Mucosa of stomach (tissue), 1 donor: ENCODE results near the gene LRRC34.

Source experiments
- H3K27me3 ChIP-seq: one replicate; pipeline ENCODE4 v1.7.0; 2013; ENCODE audit warnings: mild to moderate bottlenecking, low read length; ENCODE audit not compliant: control insufficient read depth, insufficient read depth
- H3K36me3 ChIP-seq: one replicate; pipeline ENCODE4 v1.7.0; 2013; ENCODE audit warnings: low read length; ENCODE audit not compliant: control insufficient read depth, insufficient read depth
- H3K4me1 ChIP-seq: one replicate; pipeline ENCODE4 v1.7.0; 2013; ENCODE audit warnings: mild to moderate bottlenecking, low read length; ENCODE audit not compliant: control insufficient read depth, insufficient read depth
- H3K4me3 ChIP-seq: one replicate; pipeline ENCODE4 v1.7.0; 2013; ENCODE audit warnings: low read length
- H3K9ac ChIP-seq: one replicate; pipeline ENCODE4 v1.7.0; 2013; ENCODE audit warnings: mild to moderate bottlenecking, low read length, moderate library complexity
- H3K9me3 ChIP-seq: one replicate; pipeline ENCODE4 v1.7.0; 2013; ENCODE audit warnings: mild to moderate bottlenecking, low read length, moderate library complexity; ENCODE audit not compliant: control insufficient read depth
- donor health status: Pancreatic carcinoma.

The LRRC34 gene

DNA sequence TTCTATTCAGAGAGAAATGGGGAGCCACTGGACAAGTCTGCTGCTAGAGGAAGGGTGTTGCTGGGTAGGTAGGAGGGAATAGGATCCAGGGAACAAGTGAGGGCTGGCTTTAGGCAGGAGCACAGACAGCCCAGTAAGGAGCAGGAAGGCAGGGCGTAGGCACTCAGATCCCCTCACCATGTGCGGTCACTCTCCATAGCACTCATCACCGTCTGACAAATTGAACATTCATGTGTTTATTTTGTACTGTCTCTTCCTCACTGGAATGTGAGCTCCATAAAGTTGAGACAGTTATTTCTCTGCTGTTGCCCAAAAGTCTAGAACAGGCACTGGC, 24.2 kb upstream of the LRRC34 start:
- Histone ChIP-seq H3K36me3 (no peaks in the 10 kb centered on the region), H3K4me1 (peaks cover 8% of the 10 kb centered on the region), H3K27me3 (no peaks in the 10 kb centered on the region), H3K4me3 (no peak overlapping the region), H3K9me3 (no peaks in the 10 kb centered on the region), H3K9ac (no peak overlapping the region)

DNA sequence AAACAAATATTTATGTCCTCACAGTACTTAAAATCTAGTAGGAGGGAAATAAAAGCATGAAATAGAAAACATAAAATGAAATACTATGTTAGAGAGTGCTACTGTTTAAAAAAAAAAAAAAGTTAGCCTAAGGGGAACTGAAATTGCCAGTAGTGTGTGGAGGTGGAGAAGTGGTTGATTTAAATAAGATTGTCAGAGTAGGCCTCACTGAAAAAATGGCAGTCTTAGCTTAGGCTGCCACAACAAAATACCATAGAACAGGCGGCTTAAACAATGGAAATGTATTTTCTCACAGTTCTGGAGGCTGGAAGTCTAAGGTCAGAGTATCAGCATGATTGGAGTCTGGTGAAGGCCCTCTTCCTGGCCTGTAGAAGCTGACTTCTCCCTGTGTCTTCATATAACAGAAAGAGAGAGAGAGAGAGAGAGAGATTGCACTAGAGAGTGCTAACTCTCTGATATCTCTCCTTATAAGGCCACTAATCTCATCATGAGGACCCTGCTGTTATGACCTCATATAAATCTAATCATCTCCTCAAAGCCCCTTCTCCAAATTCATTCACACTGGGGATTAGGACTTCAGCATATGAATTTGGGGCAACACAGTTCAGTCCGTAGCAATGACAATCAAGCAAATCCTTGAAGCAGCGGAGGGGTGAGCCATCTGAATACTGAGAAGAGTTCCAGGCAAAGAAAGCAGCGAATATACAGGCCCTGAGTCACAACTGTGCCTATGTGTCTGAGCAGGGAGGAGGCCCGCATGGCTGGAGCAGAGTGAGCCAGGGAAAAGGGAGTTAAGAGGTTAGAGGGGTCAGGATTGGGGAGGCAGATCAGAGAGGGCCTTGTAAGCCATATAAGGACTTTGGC, 23.6 kb upstream of the LRRC34 start:
- Histone ChIP-seq H3K4me3 (no peak overlapping the region), H3K4me1 (peaks cover 7% of the 10 kb centered on the region), H3K9me3 (no peaks in the 10 kb centered on the region), H3K36me3 (no peaks in the 10 kb centered on the region), H3K9ac (no peak overlapping the region), H3K27me3 (no peaks in the 10 kb centered on the region)

DNA sequence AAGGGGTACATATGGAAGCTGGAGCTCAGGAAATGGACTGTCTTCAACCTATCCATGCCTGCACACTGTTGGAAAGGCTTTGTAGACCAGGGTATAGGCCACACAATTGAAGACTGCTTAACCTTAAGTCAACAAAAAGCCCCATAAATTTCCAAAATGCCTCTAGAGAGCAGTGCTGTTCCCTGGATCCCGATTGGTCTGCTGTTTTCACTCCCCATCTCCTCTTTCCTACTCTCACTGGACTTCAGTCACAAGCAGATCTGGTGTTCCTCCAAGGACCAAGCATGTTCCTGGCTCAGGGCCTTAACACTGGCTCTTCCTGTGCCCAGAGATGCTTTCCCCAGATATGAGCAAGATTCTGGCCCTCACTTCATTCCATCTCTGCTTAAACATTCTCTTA, 22.8 kb upstream of the LRRC34 start:
- Histone ChIP-seq H3K9me3 (no peaks in the 10 kb centered on the region), H3K27me3 (no peaks in the 10 kb centered on the region), H3K9ac (no peak overlapping the region), H3K4me3 (no peak overlapping the region), H3K36me3 (no peaks in the 10 kb centered on the region), H3K4me1 (no peaks in the 10 kb centered on the region)

GRCh38 chr3:169827712-169828111, 15.0 kb upstream of the LRRC34 start:
- H3K27me3 ChIP-seq: no peaks in the 10 kb centered on the region
- H3K36me3 ChIP-seq: no peaks in the 10 kb centered on the region
- H3K4me3 ChIP-seq: no peak overlapping the region
- H3K4me1 ChIP-seq: no peaks in the 10 kb centered on the region
- no peak overlapping the region for H3K9ac ChIP-seq
- H3K9me3 ChIP-seq: no peaks in the 10 kb centered on the region

GRCh38 chr3:169825316-169825715, 12.6 kb upstream of the LRRC34 start:
- no peaks in the 10 kb centered on the region for H3K36me3 ChIP-seq
- no peaks in the 10 kb centered on the region for H3K4me1 ChIP-seq
- no peak overlapping the region for H3K4me3 ChIP-seq
- H3K9ac ChIP-seq: no peak overlapping the region
- H3K9me3 ChIP-seq: no peaks in the 10 kb centered on the region
- H3K27me3 ChIP-seq: no peaks in the 10 kb centered on the region

DNA sequence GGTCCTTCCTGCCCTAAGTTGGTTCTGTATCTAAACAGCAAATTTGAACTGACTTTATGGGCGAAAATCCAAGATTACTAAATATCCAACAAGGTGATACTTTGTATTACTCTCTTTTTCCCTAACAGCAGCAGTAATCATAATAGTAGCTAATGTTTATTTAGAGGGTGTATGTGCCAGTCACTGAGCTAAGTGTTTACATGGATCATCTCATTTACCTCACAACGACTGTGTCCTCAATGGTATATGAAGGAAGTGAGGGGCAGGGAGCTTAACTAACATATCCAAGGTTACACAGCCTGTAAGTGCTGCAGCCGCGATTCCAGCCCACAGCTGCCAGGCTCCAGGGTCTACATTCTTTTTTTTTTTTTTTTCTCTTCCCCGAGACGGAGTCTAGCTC, 10.3 kb upstream of the LRRC34 start:
- no peak overlapping the region for H3K9ac ChIP-seq
- no peaks in the 10 kb centered on the region for H3K27me3 ChIP-seq
- no peaks in the 10 kb centered on the region for H3K36me3 ChIP-seq
- no peaks in the 10 kb centered on the region for H3K4me1 ChIP-seq
- no peaks in the 10 kb centered on the region for H3K9me3 ChIP-seq
- H3K4me3 ChIP-seq: no peak overlapping the region

DNA sequence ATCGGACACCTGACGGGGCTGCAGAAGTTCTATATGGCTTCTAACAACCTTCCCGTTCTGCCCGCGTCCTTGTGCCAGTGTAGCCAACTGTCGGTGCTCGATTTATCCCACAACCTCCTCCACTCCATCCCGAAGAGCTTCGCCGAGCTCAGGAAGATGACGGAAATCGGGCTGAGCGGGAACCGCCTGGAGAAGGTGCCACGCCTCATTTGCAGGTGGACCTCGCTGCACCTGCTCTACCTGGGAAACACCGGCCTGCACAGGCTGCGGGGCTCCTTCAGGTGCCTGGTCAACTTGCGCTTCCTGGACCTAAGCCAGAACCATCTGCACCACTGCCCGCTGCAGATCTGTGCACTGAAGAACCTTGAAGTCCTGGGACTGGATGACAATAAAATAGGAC, 9.8 kb upstream of the LRRC34 start:
- Histone ChIP-seq H3K4me1 (no peaks in the 10 kb centered on the region), H3K4me3 (no peak overlapping the region), H3K9me3 (no peaks in the 10 kb centered on the region), H3K27me3 (no peaks in the 10 kb centered on the region), H3K9ac (no peak overlapping the region), H3K36me3 (no peaks in the 10 kb centered on the region)

DNA sequence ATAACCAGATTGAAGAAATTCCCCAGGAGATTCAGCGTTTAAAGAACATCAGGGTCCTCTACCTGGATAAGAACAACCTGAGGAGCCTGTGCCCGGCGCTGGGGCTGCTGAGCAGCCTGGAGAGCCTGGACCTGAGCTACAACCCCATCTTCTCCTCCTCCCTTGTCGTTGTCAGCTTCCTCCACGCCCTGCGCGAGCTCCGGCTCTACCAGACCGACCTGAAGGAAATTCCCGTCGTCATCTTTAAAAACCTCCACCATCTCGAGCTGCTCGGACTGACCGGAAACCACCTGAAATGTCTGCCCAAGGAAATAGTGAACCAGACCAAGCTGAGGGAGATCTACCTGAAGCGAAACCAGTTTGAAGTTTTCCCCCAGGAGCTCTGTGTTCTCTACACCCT, 9.4 kb upstream of the LRRC34 start:
- Histone ChIP-seq H3K4me3 (no peak overlapping the region), H3K9me3 (no peaks in the 10 kb centered on the region), H3K27me3 (no peaks in the 10 kb centered on the region), H3K4me1 (no peaks in the 10 kb centered on the region), H3K36me3 (no peaks in the 10 kb centered on the region), H3K9ac (no peak overlapping the region)

DNA sequence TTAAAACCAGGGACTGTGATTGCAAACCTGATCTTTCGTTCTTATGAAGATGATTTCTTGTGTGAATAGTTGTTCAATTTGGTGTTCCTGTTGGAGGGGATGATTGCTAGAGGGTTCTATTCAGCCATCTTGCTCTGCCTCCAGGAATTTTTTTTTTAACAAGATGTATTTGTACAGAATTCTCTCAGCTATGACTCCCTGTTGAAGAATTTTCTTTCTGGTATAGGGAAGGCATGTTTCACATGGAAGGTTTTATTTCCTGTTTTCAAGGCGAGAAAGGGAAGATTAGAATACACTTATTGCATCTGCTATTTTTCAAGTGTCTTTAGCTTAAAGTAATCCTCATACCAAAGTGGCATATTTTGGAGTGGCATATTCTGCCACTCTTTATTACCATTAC, 5.6 kb upstream of the LRRC34 start:
- H3K4me3 ChIP-seq: no peak overlapping the region
- no peaks in the 10 kb centered on the region for H3K9me3 ChIP-seq
- no peak overlapping the region for H3K9ac ChIP-seq
- H3K36me3 ChIP-seq: no peaks in the 10 kb centered on the region
- peaks cover 4% of the 10 kb centered on the region for H3K4me1 ChIP-seq
- no peaks in the 10 kb centered on the region for H3K27me3 ChIP-seq

DNA sequence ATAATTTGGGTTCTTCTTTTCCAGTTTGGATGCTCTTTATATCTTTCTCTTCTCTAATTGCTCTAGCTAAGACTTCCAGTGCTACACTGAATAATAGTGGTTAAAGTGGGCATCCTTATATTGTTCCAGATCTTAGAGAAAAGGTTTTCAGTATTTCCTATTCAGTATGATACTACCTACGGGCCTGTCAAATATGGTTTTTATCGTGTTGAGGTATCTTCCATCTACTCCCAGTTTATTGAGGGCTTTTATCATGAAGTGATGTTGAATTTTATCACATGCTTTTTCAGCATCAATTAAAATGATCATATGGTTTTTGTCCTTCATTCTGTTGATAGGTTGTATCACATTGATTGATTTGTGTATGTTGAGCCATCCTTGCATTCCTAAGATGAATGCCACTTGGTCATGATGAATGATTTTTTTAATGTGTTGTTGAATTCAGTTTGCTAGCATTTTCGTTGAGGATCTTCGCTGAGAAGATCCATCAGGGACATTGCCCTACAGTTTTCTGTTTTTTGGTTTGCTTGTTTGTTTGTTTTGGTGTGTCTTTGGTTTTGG, 3.0 kb upstream of the LRRC34 start:
- Histone ChIP-seq H3K36me3 (no peaks in the 10 kb centered on the region), H3K27me3 (no peaks in the 10 kb centered on the region)

DNA sequence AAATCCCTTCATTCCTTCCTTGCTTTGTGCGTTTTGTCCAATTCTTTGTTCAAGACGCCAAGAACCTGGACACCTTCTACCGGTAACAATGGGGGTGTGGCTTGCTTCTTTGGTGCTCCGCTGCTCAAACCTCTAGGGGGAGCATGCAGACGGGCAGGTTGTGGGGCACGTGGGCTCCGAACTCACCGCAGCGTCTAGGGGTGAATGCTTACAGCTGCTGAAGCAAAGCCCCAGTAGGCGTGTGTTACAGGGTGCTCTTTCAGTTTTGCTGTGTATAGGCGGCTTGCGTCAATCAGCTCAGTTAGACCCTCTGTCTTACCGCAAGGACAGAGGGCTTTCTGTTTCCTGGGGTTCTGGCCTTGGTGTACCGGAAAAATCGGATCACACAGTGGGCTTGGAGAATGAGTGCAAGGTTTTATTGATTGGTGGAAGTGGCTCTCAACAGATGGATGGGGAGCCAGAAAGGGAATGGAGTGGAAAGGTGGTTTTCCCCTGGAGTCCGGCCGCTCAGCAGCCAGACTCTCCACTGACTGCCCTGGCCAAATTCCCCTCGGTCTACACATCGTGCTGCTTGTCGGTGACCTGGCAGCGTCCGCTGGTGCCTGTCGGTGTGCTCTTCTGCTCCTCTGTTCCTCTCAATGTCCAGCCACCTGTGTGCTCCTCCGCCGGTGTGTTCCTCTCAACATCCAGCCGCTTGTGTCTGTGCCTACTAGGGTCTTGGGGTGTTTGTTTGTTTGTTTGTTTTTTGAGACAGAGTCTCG, 1.2 kb upstream of the LRRC34 start:
- Histone ChIP-seq H3K9me3 (no peaks in the 10 kb centered on the region), H3K36me3 (no peaks in the 10 kb centered on the region), H3K4me3 (no peak overlapping the region), H3K9ac (peak overlapping the region; percentile 52), H3K4me1 (peaks cover 18% of the 10 kb centered on the region), H3K27me3 (no peaks in the 10 kb centered on the region)

More for the DNA sequence above, 3.0 kb upstream of the LRRC34 start:
- Histone ChIP-seq H3K4me3 (no peak overlapping the region), H3K4me1 (peaks cover 18% of the 10 kb centered on the region), H3K9me3 (no peaks in the 10 kb centered on the region), H3K9ac (no peak overlapping the region)

- H3K27me3 ChIP-seq: no peaks in the 10 kb centered on the region
- peak overlapping the region; percentile 52 for H3K9ac ChIP-seq
- peaks cover 18% of the 10 kb centered on the region for H3K4me1 ChIP-seq
- no peaks in the 10 kb centered on the region for H3K36me3 ChIP-seq
- no peak overlapping the region for H3K4me3 ChIP-seq
- no peaks in the 10 kb centered on the region for H3K9me3 ChIP-seq
Observed at GRCh38 chr3:169813278-169813677, 574 bp upstream of the LRRC34 start.
